GM19452 (cell line): ENCODE measurements around the gene E2F2.
"Not testable (repeated sequence)": the region's sequence is repeated elsewhere in the genome, so short reads cannot be mapped to it uniquely, and the experiment has no call there.

Source experiments
- ATAC-seq: cut with Tn5 transposase; IDR thresholded peaks from one replicate; pipeline ENCODE4 v1.9.1; 2021; ENCODE audit not compliant: unreplicated experiment

The E2F2 gene

GRCh38 chr1:23551849-23552248 is 20.8 kb upstream of the E2F2 start:
- ATAC-seq = no peak

DNA sequence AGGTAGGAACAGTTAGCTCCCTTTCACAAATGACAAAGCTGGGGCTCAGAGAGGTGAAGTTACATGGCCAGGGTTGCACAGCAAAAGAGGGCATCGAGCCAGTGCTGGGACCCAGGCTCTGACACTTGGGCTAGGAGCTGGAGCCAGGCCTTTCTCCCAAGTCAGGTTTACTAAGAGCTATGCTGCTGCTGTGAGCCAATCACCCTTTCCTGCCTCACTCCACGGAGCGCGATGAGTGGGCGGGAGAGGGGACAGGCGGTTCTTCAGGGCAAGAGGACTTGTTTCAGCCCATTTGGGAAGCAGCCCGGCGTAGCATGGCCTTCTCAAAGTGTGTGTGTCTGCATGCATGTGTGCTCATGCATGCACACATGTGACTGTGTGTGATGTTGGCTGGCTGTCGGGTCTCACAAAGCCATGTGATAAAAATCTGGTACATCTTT is 17.7 kb upstream of the E2F2 start:
- no peak for ATAC-seq

DNA sequence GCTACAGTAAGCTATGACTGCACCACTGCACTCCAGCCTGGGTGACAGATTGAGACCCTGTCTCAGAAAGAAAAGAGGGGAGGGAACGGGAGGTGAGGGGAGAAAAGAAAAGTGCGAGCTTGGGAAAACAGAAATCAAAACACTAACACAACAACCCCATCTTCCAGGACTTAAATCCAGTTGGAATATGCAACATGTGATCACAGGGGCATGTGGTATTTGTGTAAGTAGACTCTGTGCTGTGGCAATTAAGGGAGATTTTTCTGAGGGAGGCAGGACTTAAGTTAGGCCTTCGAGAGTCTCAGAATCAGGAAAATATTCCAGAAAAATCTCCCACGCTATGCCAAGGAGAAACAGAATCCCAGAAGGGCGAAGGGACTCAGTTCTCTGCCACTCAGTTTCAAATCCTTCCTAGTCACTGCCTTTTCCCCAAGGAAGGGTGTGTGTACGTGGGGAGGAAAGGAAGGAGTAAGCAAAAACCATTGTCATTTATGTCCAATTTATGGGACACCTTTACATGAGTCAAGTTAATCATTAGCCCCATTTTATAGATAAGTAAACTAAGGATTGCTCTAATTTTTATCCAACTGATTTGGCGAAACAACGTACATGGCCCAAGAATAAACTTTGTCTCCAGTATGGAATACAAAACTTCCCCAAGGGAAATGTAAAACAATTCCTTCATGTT is 16.0 kb upstream of the E2F2 start:
- no peak for ATAC-seq

DNA sequence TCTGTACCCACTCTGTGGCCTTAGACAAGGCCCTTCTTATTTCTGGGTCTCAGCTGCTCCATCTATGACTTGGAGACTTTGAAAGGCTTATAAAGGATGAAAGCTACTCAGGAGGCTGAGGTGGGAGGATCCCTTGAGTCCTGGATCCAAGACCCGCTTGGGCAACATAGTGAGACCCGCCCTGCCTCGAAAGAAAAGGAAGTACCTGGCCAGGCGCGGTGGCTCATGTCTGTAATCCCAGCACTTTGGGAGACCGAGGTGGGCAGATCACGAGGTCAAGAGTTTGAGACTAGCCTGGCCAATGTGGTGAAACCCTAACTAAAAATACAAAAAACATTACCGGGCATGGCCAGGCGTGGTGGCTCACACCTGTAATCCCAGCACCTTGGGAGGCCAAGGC is 14.8 kb upstream of the E2F2 start:
- ATAC-seq = no peak

- no peak for ATAC-seq
Observed at GRCh38 chr1:23544444-23545389, 13.7 kb upstream of the E2F2 start.

DNA sequence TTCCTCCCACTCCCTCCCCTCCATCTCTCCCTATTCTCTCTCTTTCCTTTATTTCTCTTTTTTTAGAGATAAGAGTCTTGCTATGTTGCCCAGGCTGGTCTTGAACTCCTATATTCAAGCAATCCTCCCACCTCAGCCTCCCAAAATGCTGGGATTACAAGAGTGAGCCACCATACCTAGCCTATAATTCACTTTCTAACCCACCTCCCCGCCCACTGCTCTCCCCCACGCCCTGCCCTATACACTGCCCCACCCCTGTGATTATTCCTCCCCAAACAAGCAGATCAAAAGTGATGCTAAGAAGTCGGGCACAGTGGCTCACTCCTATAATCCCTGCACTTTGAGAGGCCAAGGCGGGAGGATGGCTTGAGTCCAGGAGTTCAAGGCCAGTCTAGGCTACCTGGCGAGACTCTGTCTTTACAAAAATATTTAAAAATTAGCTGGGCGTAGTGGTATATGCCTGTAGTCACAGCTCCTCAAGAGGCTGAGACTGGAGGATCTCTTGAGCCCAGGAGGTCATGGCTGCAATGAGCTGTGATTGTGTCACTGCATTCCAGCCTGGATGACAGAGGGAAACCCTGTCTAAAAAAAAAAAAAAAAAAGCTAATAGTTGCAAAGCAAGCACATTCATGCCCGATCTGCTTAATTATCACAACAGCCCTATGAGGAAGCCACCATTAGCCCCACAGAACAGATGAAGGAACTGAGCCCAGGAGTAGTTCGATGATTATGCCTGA is 12.8 kb upstream of the E2F2 start:
- ATAC-seq = no peak

DNA sequence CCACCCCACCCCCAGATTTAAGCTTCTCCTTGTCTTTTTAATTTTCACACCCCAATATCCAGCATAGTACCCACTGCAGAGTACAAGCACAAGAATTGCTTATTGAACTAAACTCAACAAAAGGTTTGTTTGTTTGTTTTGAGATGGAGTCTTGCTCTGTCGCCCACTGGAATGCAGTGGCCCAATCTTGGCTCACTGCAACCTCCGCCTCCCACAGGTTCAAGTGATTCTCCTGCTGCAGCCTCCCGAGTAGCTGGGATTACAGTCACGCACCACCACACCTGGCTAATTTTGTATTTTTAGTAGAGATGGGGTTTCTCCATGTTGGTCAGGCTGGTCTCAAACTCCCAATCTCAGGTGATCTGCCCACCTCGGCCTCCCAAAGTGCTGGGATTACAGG is 11.9 kb upstream of the E2F2 start:
- not testable (repeated sequence) for ATAC-seq

GRCh38 chr1:23539698-23540266 is 8.7 kb upstream of the E2F2 start:
- peak; percentile 73 for ATAC-seq

GRCh38 chr1:23537296-23537973 is 6.4 kb upstream of the E2F2 start:
- no peak for ATAC-seq

GRCh38 chr1:23533246-23534023 is 2.4 kb upstream of the E2F2 start:
- ATAC-seq = no peak

DNA sequence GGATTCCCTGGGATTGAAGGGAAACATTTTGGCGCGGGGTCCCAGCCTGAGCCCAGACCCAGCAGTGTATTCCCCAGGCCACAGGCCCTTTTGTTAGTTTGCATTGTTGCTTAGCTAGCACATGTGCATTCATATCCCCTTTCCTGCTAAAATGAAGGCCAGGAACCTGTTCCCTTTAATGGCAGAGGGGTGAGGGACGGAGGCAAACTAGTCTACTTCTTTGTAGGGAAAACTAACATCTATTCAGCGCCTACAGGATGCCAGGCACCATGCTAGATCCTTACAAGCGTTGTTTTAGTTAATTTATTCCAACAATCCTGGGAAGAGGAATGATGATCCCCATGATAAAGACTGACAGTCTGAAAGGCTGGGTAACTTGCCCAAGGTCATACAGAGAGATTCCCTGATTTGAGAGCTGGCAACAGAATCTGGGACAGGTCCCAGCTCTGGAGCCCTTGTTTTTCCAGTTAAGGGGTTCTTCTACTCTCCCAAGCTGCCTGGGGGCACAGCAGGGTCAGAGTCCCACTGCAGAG is 595 bp upstream of the E2F2 start:
- ATAC-seq = no peak

GRCh38 chr1:23530087-23530746 is 816 bp downstream of the E2F2 start:
- no peak for ATAC-seq

DNA sequence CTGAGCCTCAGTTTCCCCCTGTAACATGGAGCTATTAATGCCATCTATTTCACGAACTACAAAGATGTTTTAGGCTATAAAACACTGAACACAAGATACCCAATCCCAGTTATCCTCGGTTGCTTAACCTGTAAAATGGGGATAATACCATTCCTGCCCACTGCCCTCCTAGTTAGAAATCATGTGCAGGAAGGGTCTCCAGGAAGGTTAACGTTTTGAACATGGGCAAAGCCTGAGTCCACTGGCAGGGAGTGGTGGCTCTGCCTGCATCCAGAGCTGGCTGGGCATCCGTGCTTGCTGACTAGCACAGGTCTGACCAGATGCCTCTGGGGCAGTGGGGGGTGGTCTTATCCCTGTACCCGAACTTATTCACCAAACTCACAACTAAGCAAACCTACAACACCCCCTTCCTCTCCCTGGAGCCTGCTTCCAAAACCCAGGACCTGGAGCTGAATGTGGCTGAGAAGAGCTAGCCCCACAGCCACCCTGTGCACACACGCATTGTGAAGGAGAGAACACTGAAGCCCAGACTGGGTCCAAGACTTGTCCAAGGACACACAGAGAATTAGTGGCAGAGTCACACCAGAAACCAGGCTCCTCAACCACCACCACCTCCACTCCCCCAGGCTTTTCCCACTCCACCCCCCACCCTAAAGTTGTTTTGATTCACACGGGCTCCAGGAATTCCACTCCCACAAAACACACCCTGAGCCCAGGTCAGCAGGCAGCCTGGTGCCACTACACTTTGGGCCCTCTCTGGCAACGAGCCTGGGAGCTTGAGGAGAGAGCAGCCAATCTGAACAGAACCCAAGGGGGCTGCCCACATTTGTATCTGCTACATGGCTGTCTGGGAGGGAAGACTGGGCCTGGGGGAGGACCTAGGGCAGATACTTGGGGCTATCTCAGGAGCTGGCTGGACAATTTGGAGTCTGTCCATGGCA is 1.6 kb downstream of the E2F2 start:
- ATAC-seq = no peak

DNA sequence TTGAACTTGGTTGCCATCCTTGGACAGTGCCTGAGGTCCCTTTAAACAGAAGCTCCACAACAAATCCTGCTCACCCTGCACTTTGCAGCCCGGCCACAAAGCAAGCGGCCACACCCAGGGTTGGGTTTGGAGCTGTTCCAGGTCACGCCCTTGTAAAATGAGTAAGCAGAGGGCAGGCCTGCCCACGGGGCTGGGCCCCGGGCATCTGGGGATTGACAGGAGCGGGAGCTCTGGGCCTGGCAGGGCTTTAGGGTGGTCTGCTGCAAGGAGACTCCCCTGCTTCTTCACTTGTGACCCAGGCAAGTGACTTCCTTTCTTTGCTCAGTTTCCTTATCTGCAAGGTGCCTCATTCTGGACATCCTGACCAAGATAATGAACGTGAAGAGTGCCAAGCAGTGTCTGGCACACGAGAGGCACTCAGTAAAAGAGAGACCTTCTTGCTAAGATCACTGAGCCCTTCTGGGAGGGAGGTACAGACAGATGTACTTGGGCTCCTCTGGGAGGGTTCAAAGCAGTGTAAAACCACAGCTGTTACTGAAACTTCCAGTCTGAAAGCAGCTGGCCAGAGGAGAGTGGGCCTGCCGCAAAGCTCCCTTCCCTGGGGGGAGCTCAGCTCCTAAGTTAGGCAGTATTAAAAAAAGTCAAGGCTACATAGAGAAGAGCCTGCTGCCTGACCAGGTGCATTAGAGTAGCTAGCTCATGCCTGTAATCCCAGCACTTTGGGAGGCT is 2.6 kb downstream of the E2F2 start:
- ATAC-seq = peak; percentile 36

DNA sequence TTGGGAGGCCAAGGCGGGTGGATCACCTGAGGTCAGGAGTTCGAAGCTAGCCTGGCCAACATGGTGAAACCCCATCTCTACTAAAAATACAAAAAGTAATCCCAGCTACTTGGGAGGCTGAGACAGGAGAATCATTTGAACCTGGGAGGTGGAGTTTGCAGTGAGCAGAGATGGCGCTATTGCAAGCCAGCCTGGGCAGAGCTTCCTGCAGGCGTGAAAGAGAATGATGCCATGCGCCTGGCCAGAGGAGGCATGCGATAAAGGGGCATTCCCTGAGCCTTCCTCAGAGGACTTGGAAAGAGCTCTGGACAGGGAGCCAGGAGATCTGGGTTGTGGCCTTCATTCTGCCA is 3.2 kb downstream of the E2F2 start:
- no peak for ATAC-seq

GRCh38 chr1:23527366-23527765 is 3.7 kb downstream of the E2F2 start:
- no peak for ATAC-seq

GRCh38 chr1:23526329-23527041 is 4.5 kb downstream of the E2F2 start:
- ATAC-seq = no peak
